WTC11 (cell line): Measurements from ENCODE around the gene BTBD9. TPM values are rescaled to one million over a fixed set of nuclear protein-coding genes. Genes with fewer than 3 reads are reported as not detected.

ENCODE experiments used
- ATAC-seq: fragments of 200-7000 bp; cut with Tn5 transposase; 2 replicates; pipeline ENCODE4 v1.10.0; 2021; ENCODE audit warnings: mild to moderate bottlenecking, moderate library complexity
- CTCF ChIA-PET: fragments of 300-600 bp; sonication (Branson Sonifier 250); formaldehyde crosslinking; loops from one replicate; lab custom pipeline; 2021; ENCODE audit warnings: antibody characterized with exemption; lab: Charles Lee
- POLR2A ChIA-PET: fragments of 350-600 bp; sonication (Branson Sonifier 250); formaldehyde crosslinking; loops from one replicate; lab custom pipeline; 2021; ENCODE audit warnings: antibody characterized with exemption; lab: Charles Lee
- DNase-seq: peaks from one replicate; pipeline ENCODE4 v3.0.0; 2021; ENCODE audit warnings: low spot score
- H3K27ac Mint-ChIP-seq: 2 replicates; pipeline ENCODE4 v1.8.0; 2021; ENCODE audit warnings: mixed read lengths
- H3K27me3 Mint-ChIP-seq: 2 replicates; pipeline ENCODE4 v1.8.0; 2021; ENCODE audit warnings: low read depth, mild to moderate bottlenecking, moderate library complexity, mixed read lengths
- H3K36me3 Mint-ChIP-seq: 2 replicates; pipeline ENCODE4 v1.8.0; 2021; ENCODE audit warnings: mixed read lengths
- H3K4me1 Mint-ChIP-seq: 2 replicates; pipeline ENCODE4 v1.8.0; 2022; ENCODE audit warnings: mixed read lengths
- H3K4me3 Mint-ChIP-seq: 2 replicates; pipeline ENCODE4 v1.8.0; 2021; ENCODE audit warnings: mild to moderate bottlenecking, moderate library complexity, mixed read lengths
- H3K9me3 Mint-ChIP-seq: 2 replicates; pipeline ENCODE4 v1.8.0; 2021; ENCODE audit warnings: mixed read lengths
- ATF1 ChIP-seq: sonication (generic); formaldehyde crosslinking; IDR thresholded peaks from 2 replicates; pipeline ENCODE4 v1.8.1; 2023; ENCODE audit warnings: mild to moderate bottlenecking, moderate library complexity, missing genetic modification reagents
- ATF2 ChIP-seq: sonication (generic); formaldehyde crosslinking; IDR thresholded peaks from 2 replicates; pipeline ENCODE4 v1.8.1; 2022; ENCODE audit warnings: low read depth, missing genetic modification reagents, borderline replicate concordance
- GTF2I ChIP-seq: fragments of 250-450 bp; sonication (Bioruptor Pico); conservative IDR thresholded peaks from 2 replicates; pipeline ENCODE4 v1.4.0; 2021; ENCODE audit warnings: mild to moderate bottlenecking
- NR1H2 ChIP-seq: sonication (generic); formaldehyde crosslinking; IDR thresholded peaks from 2 replicates; pipeline ENCODE4 v1.9.0; 2021; ENCODE audit warnings: mild to moderate bottlenecking, moderate library complexity, missing genetic modification reagents
- SMAD3 ChIP-seq: sonication (generic); formaldehyde crosslinking; IDR thresholded peaks from 2 replicates; pipeline ENCODE4 v1.8.0; 2022; ENCODE audit warnings: missing genetic modification reagents, mild to moderate bottlenecking, borderline replicate concordance
- SP1 ChIP-seq: sonication (generic); formaldehyde crosslinking; conservative IDR thresholded peaks from 2 replicates; pipeline ENCODE4 v1.8.1; 2022; ENCODE audit warnings: missing genetic modification reagents
- USF2 ChIP-seq: sonication (generic); formaldehyde crosslinking; IDR thresholded peaks from 2 replicates; pipeline ENCODE4 v1.8.1; 2023; ENCODE audit warnings: mild to moderate bottlenecking, missing genetic modification reagents, moderate library complexity
- ZNF512 ChIP-seq: sonication (generic); formaldehyde crosslinking; IDR thresholded peaks from 2 replicates; pipeline ENCODE4 v1.8.1; 2022; ENCODE audit warnings: missing genetic modification reagents, borderline replicate concordance
- total RNA-seq: library from RNA; stranded (reverse); gene quantifications from 3 replicates; pipeline ENCODE4 v1.2.3, GENCODE V29; 2021
- TF ChIP-seq, protein P1 (sequence below): sonication (generic); formaldehyde crosslinking; IDR thresholded peaks from 2 replicates; pipeline ENCODE4 v1.8.0; 2023; ENCODE audit warnings: mild to moderate bottlenecking, missing genetic modification reagents
- TF ChIP-seq, protein P2 (sequence below): sonication (generic); formaldehyde crosslinking; IDR thresholded peaks from 2 replicates; pipeline ENCODE4 v1.8.0; 2022; ENCODE audit warnings: mild to moderate bottlenecking, missing genetic modification reagents
- TF ChIP-seq, protein P3 (sequence below): sonication (generic); formaldehyde crosslinking; IDR thresholded peaks from 2 replicates; pipeline ENCODE4 v1.8.0; 2022; ENCODE audit warnings: mild to moderate bottlenecking, missing genetic modification reagents

BTBD9 gene
- total RNA-seq, 1 experiment from 2014 or later: 4.2 TPM

DNA sequence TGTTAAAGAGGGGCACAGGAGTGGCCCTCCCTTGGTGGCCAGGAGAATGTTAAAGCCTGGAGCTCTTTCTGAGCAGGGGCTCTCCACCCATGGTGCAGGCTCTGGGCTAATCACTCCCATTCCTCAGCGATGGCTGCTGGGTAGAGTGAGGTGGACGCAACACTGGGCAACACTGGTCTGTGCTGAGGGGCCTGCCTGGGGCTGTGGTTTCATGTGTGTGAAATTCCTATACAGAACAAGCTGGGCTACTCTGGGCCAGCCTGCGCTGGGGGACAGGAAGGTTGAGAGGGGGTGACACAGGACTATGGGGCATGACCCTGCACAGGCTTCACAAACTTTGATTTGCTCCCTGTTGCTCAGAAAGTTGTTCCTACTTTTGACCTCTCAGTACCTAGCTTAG is 427.6 kb downstream of the BTBD9 start (continued):
- TF ChIP-seq ATF2 (CRISPR knock-in tag) (no peak), SP1 (CRISPR knock-in tag) (no peak)

DNA sequence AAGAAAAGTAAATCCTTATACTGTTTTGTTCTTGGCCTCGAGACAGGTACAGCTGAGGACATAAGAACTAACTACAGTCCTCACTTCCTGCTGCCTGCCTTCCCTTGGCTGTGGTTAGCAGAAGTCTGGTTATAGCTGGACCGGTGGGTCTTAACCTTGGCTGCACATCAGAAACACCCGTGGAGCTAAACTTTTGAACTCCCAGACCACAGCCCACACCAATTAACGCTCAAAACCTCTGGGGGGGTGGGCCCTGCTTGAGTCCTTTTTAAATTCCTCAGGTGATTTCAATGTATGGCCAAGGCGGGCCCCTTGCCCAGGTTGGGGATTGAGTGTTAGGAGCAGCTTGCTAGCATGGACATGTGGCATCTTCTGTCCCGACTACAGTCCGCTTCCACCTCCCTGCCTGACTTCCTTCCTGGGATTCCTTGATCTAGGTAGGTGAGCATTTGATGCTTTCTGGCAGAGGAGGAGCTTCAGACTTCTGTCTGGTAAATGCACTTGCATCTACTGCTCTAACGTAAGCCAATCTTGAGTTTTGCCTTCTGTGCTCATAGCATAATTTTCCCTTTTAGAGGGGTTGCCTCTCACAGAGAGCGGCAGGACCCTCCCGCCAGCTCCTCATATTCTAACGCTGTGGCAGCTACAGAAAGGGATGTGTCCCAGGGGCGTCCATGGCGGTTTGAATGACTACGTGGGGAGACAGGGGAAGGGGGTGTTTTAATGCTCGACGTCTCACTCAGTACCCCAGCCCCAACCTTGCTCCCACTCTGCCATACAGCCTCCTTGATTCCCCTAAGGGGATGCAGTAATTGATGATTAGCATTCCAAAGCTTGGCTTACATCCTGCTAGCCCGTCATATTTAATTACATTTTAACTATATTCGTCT is 430.1 kb downstream of the BTBD9 start:
- no peaks in the 10 kb centered on the region for H3K27me3 Mint-ChIP-seq

More for the DNA sequence above, 430.1 kb downstream of the BTBD9 start:
- Mint-ChIP-seq H3K4me3 (no peak overlapping the region), H3K4me1 (peaks cover 46% of the 10 kb centered on the region), H3K9me3 (no peaks in the 10 kb centered on the region; the same call in 1 of the 2 replicates), H3K36me3 (no peaks in the 10 kb centered on the region), H3K27ac (no peak overlapping the region)
- no peak for ATAC-seq
- CTCF ChIA-PET: interaction anchor here (1.1 to 1.8 kb wide), 3 partner anchors 22 to 505 kb away, joined by 3 to 7 read pairs (median 4); no protein-coding TSS in a partner anchor
- no peak for DNase-seq
- POLR2A ChIA-PET: interaction anchor here (0.5 kb wide), 1 partner anchor 1594 kb away, joined by 5 read pairs; no protein-coding TSS in a partner anchor
- no peak for TF ChIP-seq ZNF512 (CRISPR knock-in tag)
- TF ChIP-seq NR1H2: no peak
- TF ChIP-seq, protein P1, sequence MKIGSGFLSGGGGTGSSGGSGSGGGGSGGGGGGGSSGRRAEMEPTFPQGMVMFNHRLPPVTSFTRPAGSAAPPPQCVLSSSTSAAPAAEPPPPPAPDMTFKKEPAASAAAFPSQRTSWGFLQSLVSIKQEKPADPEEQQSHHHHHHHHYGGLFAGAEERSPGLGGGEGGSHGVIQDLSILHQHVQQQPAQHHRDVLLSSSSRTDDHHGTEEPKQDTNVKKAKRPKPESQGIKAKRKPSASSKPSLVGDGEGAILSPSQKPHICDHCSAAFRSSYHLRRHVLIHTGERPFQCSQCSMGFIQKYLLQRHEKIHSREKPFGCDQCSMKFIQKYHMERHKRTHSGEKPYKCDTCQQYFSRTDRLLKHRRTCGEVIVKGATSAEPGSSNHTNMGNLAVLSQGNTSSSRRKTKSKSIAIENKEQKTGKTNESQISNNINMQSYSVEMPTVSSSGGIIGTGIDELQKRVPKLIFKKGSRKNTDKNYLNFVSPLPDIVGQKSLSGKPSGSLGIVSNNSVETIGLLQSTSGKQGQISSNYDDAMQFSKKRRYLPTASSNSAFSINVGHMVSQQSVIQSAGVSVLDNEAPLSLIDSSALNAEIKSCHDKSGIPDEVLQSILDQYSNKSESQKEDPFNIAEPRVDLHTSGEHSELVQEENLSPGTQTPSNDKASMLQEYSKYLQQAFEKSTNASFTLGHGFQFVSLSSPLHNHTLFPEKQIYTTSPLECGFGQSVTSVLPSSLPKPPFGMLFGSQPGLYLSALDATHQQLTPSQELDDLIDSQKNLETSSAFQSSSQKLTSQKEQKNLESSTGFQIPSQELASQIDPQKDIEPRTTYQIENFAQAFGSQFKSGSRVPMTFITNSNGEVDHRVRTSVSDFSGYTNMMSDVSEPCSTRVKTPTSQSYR (CRISPR knock-in tag): no peak
- TF ChIP-seq, protein P2, sequence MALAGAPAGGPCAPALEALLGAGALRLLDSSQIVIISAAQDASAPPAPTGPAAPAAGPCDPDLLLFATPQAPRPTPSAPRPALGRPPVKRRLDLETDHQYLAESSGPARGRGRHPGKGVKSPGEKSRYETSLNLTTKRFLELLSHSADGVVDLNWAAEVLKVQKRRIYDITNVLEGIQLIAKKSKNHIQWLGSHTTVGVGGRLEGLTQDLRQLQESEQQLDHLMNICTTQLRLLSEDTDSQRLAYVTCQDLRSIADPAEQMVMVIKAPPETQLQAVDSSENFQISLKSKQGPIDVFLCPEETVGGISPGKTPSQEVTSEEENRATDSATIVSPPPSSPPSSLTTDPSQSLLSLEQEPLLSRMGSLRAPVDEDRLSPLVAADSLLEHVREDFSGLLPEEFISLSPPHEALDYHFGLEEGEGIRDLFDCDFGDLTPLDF (CRISPR knock-in tag): no peak
- TF ChIP-seq, protein P3, sequence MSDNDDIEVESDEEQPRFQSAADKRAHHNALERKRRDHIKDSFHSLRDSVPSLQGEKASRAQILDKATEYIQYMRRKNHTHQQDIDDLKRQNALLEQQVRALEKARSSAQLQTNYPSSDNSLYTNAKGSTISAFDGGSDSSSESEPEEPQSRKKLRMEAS (CRISPR knock-in tag): no peak
- no peak for TF ChIP-seq GTF2I (CRISPR knock-in tag)
- no peak for TF ChIP-seq SP1 (CRISPR knock-in tag)
- no peak for TF ChIP-seq ATF1
- no peak for TF ChIP-seq USF2 (CRISPR knock-in tag)
- TF ChIP-seq SMAD3 (CRISPR knock-in tag): no peak
